Caco-2 (cell line): ENCODE results near the gene RAE1. TPM values are rescaled to one million over a fixed set of nuclear protein-coding genes. Genes with fewer than 3 reads are reported as not detected.

Experiments
- BruUV-seq: library from RNA; stranded (reverse); fragments of 400-500 nt; replicated peaks from 2 replicates; lab custom pipeline; 2021; lab: Mats Ljungman, UMichigan
- CTCF ChIA-PET: fragments of 300-600 bp; sonication (Branson Sonifier 250); formaldehyde crosslinking; loops from one replicate; lab custom pipeline; 2022; ENCODE audit warnings: antibody characterized with exemption; lab: Charles Lee
- POLR2A ChIA-PET: fragments of 300-600 bp; sonication (Branson Sonifier 250); formaldehyde crosslinking; loops from one replicate; lab custom pipeline; 2022; ENCODE audit warnings: antibody characterized with exemption; lab: Charles Lee
- DNase-seq, 2 experiments: peaks; one replicate each; pipeline versions ENCODE4 v3.0.0 to v3.0.0-alpha.2; 2020 to 2022
- H3K27me3 ChIP-seq: replicated peaks from 2 replicates; pipeline ENCODE4 v1.6.0; 2011; ENCODE audit warnings: low read length; ENCODE audit not compliant: control insufficient read depth, insufficient read depth
- H3K36me3 ChIP-seq: 2 replicates; pipeline ENCODE4 v1.5.1; 2011; ENCODE audit warnings: low read length; ENCODE audit not compliant: control insufficient read depth, insufficient read depth
- H3K4me1 ChIP-seq: fragments of 250-450 bp; sonication (Bioruptor Pico); 2 replicates; pipeline ENCODE4 v1.5.1; 2020; ENCODE audit warnings: mild to moderate bottlenecking
- H3K4me3 ChIP-seq: 2 replicates; pipeline ENCODE4 v1.5.1; 2011; ENCODE audit warnings: low read depth, mild to moderate bottlenecking, control low read depth, low read length
- H3K9me3 ChIP-seq: fragments of 250-450 bp; sonication (Bioruptor Pico); 2 replicates; pipeline ENCODE4 v1.5.1; 2020; ENCODE audit warnings: mild to moderate bottlenecking, moderate library complexity
- H3K27ac Mint-ChIP-seq: one replicate; pipeline ENCODE4 v1.8.0; 2022; ENCODE audit warnings: mixed read lengths; ENCODE audit not compliant: unreplicated experiment
- H3K27me3 Mint-ChIP-seq: one replicate; pipeline ENCODE4 v1.8.0; 2022; ENCODE audit warnings: mixed read lengths; ENCODE audit not compliant: insufficient read depth, unreplicated experiment
- H3K36me3 Mint-ChIP-seq: one replicate; pipeline ENCODE4 v1.8.0; 2022; ENCODE audit warnings: mild to moderate bottlenecking, mixed read lengths; ENCODE audit not compliant: insufficient read depth, unreplicated experiment
- H3K4me1 Mint-ChIP-seq: one replicate; pipeline ENCODE4 v1.8.0; 2022; ENCODE audit warnings: low read depth, mixed read lengths; ENCODE audit not compliant: unreplicated experiment
- H3K4me3 Mint-ChIP-seq: one replicate; pipeline ENCODE4 v1.8.0; 2022; ENCODE audit warnings: mild to moderate bottlenecking, moderate library complexity, mixed read lengths; ENCODE audit not compliant: unreplicated experiment
- H3K9me3 Mint-ChIP-seq: one replicate; pipeline ENCODE4 v1.8.0; 2022; ENCODE audit warnings: mixed read lengths; ENCODE audit not compliant: unreplicated experiment
- intact Hi-C: fragments of 100-400 bp; cut with micrococcal nuclease; formaldehyde crosslinking; loops from one replicate; pipeline ENCODE4 v1.10.0; 2022; ENCODE audit not compliant: unreplicated experiment
- total RNA-seq: library from RNA; stranded (reverse); gene quantifications from 2 replicates; pipeline ENCODE4 v1.2.3, GENCODE V29; 2022
- TF ChIP-seq, protein P1 (sequence below), 2 experiments: fragments of 200-600 bp in 1 of 2; IDR thresholded peaks; 1 replicate in 1 of 2; 2 replicates in 1 of 2; pipeline versions ENCODE4 v1.5.1 to v1.8.0; 2011 to 2022; ENCODE audit warnings: antibody characterized with exemption in 1 of 2, control low read depth in 1 of 2, inconsistent platforms in 1 of 2, low read depth in 1 of 2, low read length in 1 of 2, mild to moderate bottlenecking in 1 of 2, moderate library complexity in 1 of 2; ENCODE audit not compliant: insufficient read depth in 1 of 2, severe bottlenecking in 1 of 2, unreplicated experiment in 1 of 2

The RAE1 gene
- total RNA-seq, 1 experiment from 2014 or later: 133 TPM

DNA sequence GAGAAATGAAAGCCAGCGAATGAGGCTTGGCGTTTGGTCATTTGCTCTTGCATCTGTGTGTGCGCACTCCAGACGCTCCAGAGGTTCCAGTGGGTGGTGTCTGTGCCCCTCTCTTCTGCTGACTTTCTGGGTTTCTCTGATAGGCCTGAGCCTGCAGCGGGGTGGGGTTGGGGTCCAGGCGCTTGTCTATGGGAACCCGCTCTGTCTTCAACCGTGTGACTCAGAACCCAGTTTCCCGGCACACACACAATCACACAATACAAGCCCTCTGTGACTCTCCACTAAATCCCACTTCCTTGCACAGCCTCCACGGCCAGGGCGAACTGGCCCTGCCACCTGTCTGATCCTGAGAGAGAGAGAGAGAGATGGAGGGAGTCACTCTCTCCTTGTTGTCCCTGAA, 64.7 kb downstream of the RAE1 start:
- Histone ChIP-seq H3K9me3 (no peaks in the 10 kb centered on the region), H3K4me1 (no peaks in the 10 kb centered on the region), H3K36me3 (no peaks in the 10 kb centered on the region), H3K27me3 (no peaks in the 10 kb centered on the region; the same call in 1 of the 2 replicates), H3K4me3 (no peak overlapping the region)
- CTCF ChIA-PET: no interaction called here
- POLR2A ChIA-PET: no interaction called here
- Mint-ChIP-seq H3K27ac (no peak overlapping the region), H3K27me3 (peaks cover 7% of the 10 kb centered on the region), H3K4me1 (no peaks in the 10 kb centered on the region), H3K9me3 (no peaks in the 10 kb centered on the region), H3K4me3 (no peak overlapping the region), H3K36me3 (no peaks in the 10 kb centered on the region)
- BruUV-seq: no TSS peak
- DNase-seq: no peak
- intact Hi-C loops: no loop called here
- TF ChIP-seq, protein P1, sequence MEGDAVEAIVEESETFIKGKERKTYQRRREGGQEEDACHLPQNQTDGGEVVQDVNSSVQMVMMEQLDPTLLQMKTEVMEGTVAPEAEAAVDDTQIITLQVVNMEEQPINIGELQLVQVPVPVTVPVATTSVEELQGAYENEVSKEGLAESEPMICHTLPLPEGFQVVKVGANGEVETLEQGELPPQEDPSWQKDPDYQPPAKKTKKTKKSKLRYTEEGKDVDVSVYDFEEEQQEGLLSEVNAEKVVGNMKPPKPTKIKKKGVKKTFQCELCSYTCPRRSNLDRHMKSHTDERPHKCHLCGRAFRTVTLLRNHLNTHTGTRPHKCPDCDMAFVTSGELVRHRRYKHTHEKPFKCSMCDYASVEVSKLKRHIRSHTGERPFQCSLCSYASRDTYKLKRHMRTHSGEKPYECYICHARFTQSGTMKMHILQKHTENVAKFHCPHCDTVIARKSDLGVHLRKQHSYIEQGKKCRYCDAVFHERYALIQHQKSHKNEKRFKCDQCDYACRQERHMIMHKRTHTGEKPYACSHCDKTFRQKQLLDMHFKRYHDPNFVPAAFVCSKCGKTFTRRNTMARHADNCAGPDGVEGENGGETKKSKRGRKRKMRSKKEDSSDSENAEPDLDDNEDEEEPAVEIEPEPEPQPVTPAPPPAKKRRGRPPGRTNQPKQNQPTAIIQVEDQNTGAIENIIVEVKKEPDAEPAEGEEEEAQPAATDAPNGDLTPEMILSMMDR (IDR thresholded peaks at IDR 0.05; ENCODE audit: insufficient read depth in 1 of 2, low read depth in 1 of 2, low read length in 1 of 2, severe bottlenecking in 1 of 2, unreplicated experiment in 1 of 2): no peak

DNA sequence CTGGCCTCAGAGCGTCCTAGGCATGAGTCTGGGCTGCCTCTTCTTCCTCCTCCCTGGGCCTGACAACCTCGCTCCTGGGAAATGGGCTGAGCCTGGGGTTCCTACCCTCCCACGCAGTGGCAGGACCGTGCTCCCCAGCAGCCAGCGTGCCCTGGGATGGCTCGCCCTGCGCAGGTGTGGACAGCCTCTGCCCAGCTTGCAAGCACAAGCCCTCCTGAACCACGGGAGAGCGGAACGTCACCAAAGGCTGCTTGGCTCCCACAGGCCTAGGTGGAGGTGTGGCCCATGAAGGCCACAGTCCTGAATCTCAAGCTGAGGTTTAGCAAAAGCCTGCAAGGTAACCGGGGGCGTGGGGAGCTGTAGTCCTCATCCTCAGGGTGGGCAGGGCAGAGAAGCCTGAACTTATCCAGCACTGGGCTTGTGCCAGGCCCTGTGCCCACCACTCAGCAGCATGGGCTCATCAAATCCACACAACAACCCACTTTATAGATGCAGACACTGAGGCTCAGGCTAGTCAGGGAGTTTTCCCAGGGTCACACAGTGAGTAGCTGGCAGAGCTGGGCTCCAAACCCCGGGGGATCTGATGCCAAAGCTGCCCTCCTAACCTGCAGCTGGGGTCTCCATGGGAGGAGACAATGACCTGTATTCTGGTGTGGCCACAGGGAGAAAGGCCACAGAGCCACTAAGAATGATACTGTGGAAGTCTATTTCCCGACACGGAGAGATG, 65.4 kb downstream of the RAE1 start:
- intact Hi-C loops: no loop called here
- BruUV-seq: no TSS peak
- no peak overlapping the region for H3K27ac Mint-ChIP-seq
- H3K36me3 Mint-ChIP-seq: no peaks in the 10 kb centered on the region
- peaks cover 7% of the 10 kb centered on the region for H3K27me3 Mint-ChIP-seq
- no peak for DNase-seq
- Histone ChIP-seq H3K36me3 (no peaks in the 10 kb centered on the region), H3K9me3 (no peaks in the 10 kb centered on the region), H3K4me1 (no peaks in the 10 kb centered on the region), H3K27me3 (no peaks in the 10 kb centered on the region; the same call in 1 of the 2 replicates), H3K4me3 (no peak overlapping the region)
- H3K9me3 Mint-ChIP-seq: no peaks in the 10 kb centered on the region
- TF ChIP-seq, protein P1 (IDR thresholded peaks at IDR 0.05; ENCODE audit: insufficient read depth in 1 of 2, low read depth in 1 of 2, low read length in 1 of 2, severe bottlenecking in 1 of 2, unreplicated experiment in 1 of 2): no peak
- H3K4me1 Mint-ChIP-seq: no peaks in the 10 kb centered on the region
- no peak overlapping the region for H3K4me3 Mint-ChIP-seq
- ChIA-PET POLR2A (no interaction called here), CTCF (interaction anchor here (0.6 kb wide), 1 partner anchor 26 kb away, joined by 3 read pairs; the partner anchor contains the start of gene RBM38)

DNA sequence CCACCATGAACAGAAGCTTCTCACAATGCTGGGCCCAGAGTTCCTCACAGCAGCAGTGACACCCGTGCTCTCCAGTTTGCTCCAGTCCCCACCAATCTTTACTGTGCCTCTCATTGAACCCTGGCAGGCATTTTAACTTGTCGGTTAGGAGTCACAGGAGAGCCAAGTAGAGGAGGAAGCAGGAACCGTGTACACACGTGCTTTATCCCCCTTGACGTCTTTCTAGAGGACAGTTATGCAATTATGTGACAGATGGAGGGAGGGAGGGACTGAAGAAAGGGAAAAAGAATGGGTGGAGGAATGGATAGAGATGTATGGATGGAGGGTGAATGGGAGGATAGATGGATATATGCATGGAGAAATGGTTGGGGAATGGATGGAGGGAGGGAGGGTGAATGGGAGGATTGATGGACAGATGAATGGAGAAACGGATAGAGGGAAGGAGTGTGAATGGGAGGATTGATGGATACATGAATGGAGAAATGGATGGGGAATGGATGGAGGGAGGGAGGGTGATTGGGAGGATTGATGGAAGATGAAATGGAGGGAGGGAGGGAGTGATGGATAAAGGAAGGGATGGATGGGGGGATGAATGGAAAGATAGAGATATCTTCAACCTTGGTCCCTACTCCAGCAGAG, 66.1 kb downstream of the RAE1 start:
- H3K36me3 Mint-ChIP-seq: no peaks in the 10 kb centered on the region
- TF ChIP-seq, protein P1 (IDR thresholded peaks at IDR 0.05; ENCODE audit: insufficient read depth in 1 of 2, low read depth in 1 of 2, low read length in 1 of 2, severe bottlenecking in 1 of 2, unreplicated experiment in 1 of 2): no peak
- H3K4me3 ChIP-seq: no peak overlapping the region
- no peak overlapping the region for H3K27ac Mint-ChIP-seq
- H3K4me1 Mint-ChIP-seq: no peaks in the 10 kb centered on the region
- no peaks in the 10 kb centered on the region for H3K36me3 ChIP-seq
- no TSS peak for BruUV-seq
- no peaks in the 10 kb centered on the region for H3K9me3 ChIP-seq
- ChIA-PET CTCF (interaction anchor here (0.6 kb wide), 1 partner anchor 26 kb away, joined by 3 read pairs; the partner anchor contains the start of gene RBM38), POLR2A (no interaction called here)
- H3K27me3 ChIP-seq: no peaks in the 10 kb centered on the region; the same call in 1 of the 2 replicates
- intact Hi-C loops: no loop called here
- peaks cover 10% of the 10 kb centered on the region for H3K27me3 Mint-ChIP-seq
- H3K4me3 Mint-ChIP-seq: no peak overlapping the region
- no peak for DNase-seq
- H3K9me3 Mint-ChIP-seq: no peaks in the 10 kb centered on the region
- H3K4me1 ChIP-seq: no peaks in the 10 kb centered on the region
